Upper lobe of left lung (tissue), 6 donors: Measurements from ENCODE around the gene PRKCH. TPM values are rescaled to one million over a fixed set of nuclear protein-coding genes. Genes with fewer than 3 reads are reported as not detected.

Source experiments
- ATAC-seq, 2 donors: fragments of 200-7000 bp; cut with Tn5 transposase; one replicate each; pipeline ENCODE4 v1.9.1; 2022; ENCODE audit warnings: mild to moderate bottlenecking in 2 of 2, moderate library complexity in 2 of 2; ENCODE audit not compliant: low FRiP score in 2 of 2
- DNase-seq, 2 donors: peaks; one replicate each; pipeline ENCODE4 v3.0.0-alpha.2; 2019 to 2020
- H3K27ac ChIP-seq, 4 donors: fragments of 200-600 bp; sonication (generic); one replicate each; pipeline ENCODE4 v1.5.1; 2016 to 2019
- H3K27me3 ChIP-seq, 4 donors: fragments of 200-600 bp; sonication (generic); one replicate each; pipeline ENCODE4 v1.5.1; 2017 to 2019
- H3K36me3 ChIP-seq, 4 donors: fragments of 200-600 bp; sonication (generic); one replicate each; pipeline ENCODE4 v1.5.1; 2016 to 2019
- H3K4me1 ChIP-seq, 4 donors: fragments of 200-600 bp; sonication (generic); one replicate each; pipeline ENCODE4 v1.5.1; 2018 to 2019
- H3K4me3 ChIP-seq, 4 donors: fragments of 200-600 bp; sonication (generic); one replicate each; pipeline ENCODE4 v1.5.1; 2017 to 2019; ENCODE audit warnings: mild to moderate bottlenecking in 2 of 4, moderate library complexity in 1 of 4
- H3K9me3 ChIP-seq, 4 donors: fragments of 200-600 bp; sonication (generic); one replicate each; pipeline ENCODE4 v1.5.1; 2018 to 2019
- CTCF ChIP-seq, 6 experiments: fragments of 450-650 bp in 4 of 6; fragments of 200-600 bp in 2 of 6; sonication (generic) in 2 of 6; IDR thresholded peaks; one replicate each; pipeline ENCODE4 v1.5.1; 2016 to 2019; ENCODE audit warnings: antibody characterized with exemption in 6 of 6
- EP300 ChIP-seq, 4 donors: sonication (generic); formaldehyde crosslinking; IDR thresholded peaks; one replicate each; pipeline ENCODE4 v1.5.1; 2017; ENCODE audit warnings: antibody characterized with exemption in 4 of 4, control low read depth in 2 of 4
- POLR2A ChIP-seq, 4 donors: fragments of 450-650 bp; IDR thresholded peaks; one replicate each; pipeline ENCODE4 v1.5.1; 2016 to 2017; ENCODE audit warnings: antibody characterized with exemption in 4 of 4, mild to moderate bottlenecking in 2 of 4
- POLR2AphosphoS5 ChIP-seq, 2 donors: sonication (generic); formaldehyde crosslinking; IDR thresholded peaks; one replicate each; pipeline ENCODE4 v1.5.1; 2017; ENCODE audit warnings: antibody characterized with exemption in 2 of 2
- WGBS, 2 donors: methylation state at CpG; one replicate each; pipeline ENCODE4 v1.1.5; 2017 to 2018; 5-methylcytosine and 5-hydroxymethylcytosine counted together
- total RNA-seq, 6 donors: library from RNA; depleted of rRNA in 4 of 6; stranded (reverse); fragments of >200 nt in 4 of 6; gene quantifications; one replicate each; pipeline versions ENCODE4 v1.1.0 to v1.2.1, GENCODE V29; 2016 to 2021
- donor health status: DM: no; HTN: no; CAD: no; lungs with moderate emphysema.
- donor health status: DM: no; HTN: yes; CAD: no; lungs with severe emphysema.

PRKCH gene
- total RNA-seq, 6 donors from 2014 or later = 54.0 to 102 (median 76.6) TPM

- 85 to 92% methylated on average over 6 of the region's 6 CpGs for WGBS, 2 donors
- no peak for DNase-seq
- H3K9me3 ChIP-seq = no peaks in the 10 kb centered on the region
- H3K27ac ChIP-seq = no peak overlapping the region
- ATAC-seq = no peak
- H3K27me3 ChIP-seq = no peaks in the 10 kb centered on the region
- peaks cover 6 to 41% (median 21%) of the 10 kb centered on the region in 4 donors for H3K36me3 ChIP-seq
- no peak overlapping the region for H3K4me3 ChIP-seq
- peaks cover 9 to 29% (median 22%) of the 10 kb centered on the region in 4 donors for H3K4me1 ChIP-seq
- TF ChIP-seq EP300 (IDR thresholded peaks at IDR 0.05) (no peak), POLR2A (IDR thresholded peaks at IDR 0.05) (no peak), CTCF (IDR thresholded peaks at IDR 0.05) (no peak)
Observed at GRCh38 chr14:61459229-61459628, 137.8 kb downstream of the PRKCH start.

- 100% methylated on average over 1 of the region's 1 CpG for whole genome bisulfite sequencing, 2 donors
- no peaks in the 10 kb centered on the region for H3K27me3 ChIP-seq
- ATAC-seq (no peak), DNase-seq (no peak)
- no peak for TF ChIP-seq POLR2AphosphoS5 (IDR thresholded peaks at IDR 0.05)
- TF ChIP-seq EP300 (IDR thresholded peaks at IDR 0.05) = no peak
- no peak for TF ChIP-seq CTCF (IDR thresholded peaks at IDR 0.05)
- TF ChIP-seq POLR2A (IDR thresholded peaks at IDR 0.05) = no peak
- H3K4me3 ChIP-seq = no peak overlapping the region
- H3K36me3 ChIP-seq = peaks cover 6 to 41% (median 21%) of the 10 kb centered on the region in 4 donors
- H3K9me3 ChIP-seq = no peaks in the 10 kb centered on the region
- no peak overlapping the region for H3K27ac ChIP-seq
- H3K4me1 ChIP-seq = peaks cover 8 to 24% (median 17%) of the 10 kb centered on the region in 4 donors
Observed at GRCh38 chr14:61460063-61460462, 138.7 kb downstream of the PRKCH start.

- Histone ChIP-seq H3K36me3 (peaks cover 6 to 41% (median 21%) of the 10 kb centered on the region in 4 donors), H3K9me3 (no peaks in the 10 kb centered on the region), H3K27ac (peak overlapping the region in 1 of 4 donors; percentile 48), H3K4me3 (no peak overlapping the region), H3K27me3 (no peaks in the 10 kb centered on the region), H3K4me1 (peaks cover 12 to 23% (median 21%) of the 10 kb centered on the region in 4 donors)
- no peak for DNase-seq
- TF ChIP-seq EP300 (IDR thresholded peaks at IDR 0.05) = no peak
- TF ChIP-seq CTCF (IDR thresholded peaks at IDR 0.05) = no peak
- no peak for TF ChIP-seq POLR2A (IDR thresholded peaks at IDR 0.05)
- TF ChIP-seq POLR2AphosphoS5 (IDR thresholded peaks at IDR 0.05) = no peak
- no peak for ATAC-seq
- 71 to 76% methylated on average over 15 of the region's 15 CpGs for WGBS, 2 donors
Observed at GRCh38 chr14:61460718-61461611, 139.6 kb downstream of the PRKCH start.

GRCh38 chr14:61461808-61462275 is 140.5 kb downstream of the PRKCH start:
- ATAC-seq = peak; percentile 71 to 80
- peaks cover 18 to 28% (median 26%) of the 10 kb centered on the region in 4 donors for H3K4me1 ChIP-seq
- peak; percentile 76 to 91 (median 82) for TF ChIP-seq CTCF (IDR thresholded peaks at IDR 0.05)
- TF ChIP-seq POLR2A (IDR thresholded peaks at IDR 0.05) = no peak
- no peak for TF ChIP-seq EP300 (IDR thresholded peaks at IDR 0.05)
- no peak for TF ChIP-seq POLR2AphosphoS5 (IDR thresholded peaks at IDR 0.05)
- H3K9me3 ChIP-seq = no peaks in the 10 kb centered on the region
- H3K4me3 ChIP-seq = no peak overlapping the region
- DNase-seq = no peak
- WGBS, 2 donors = 46% methylated on average over 7 of the region's 7 CpGs
- peaks cover 6 to 39% (median 21%) of the 10 kb centered on the region in 4 donors for H3K36me3 ChIP-seq
- H3K27me3 ChIP-seq = no peaks in the 10 kb centered on the region
- peak overlapping the region in 2 of 4 donors; percentile 18 to 48 for H3K27ac ChIP-seq
